BLaER1 treated with 17β-estradiol and CSF1 and Interleukin-3, amounts not matched to agents 10 nM and 100 nM (cell line): ENCODE measurements around the gene FYB2.

Source experiments
- H3K27ac ChIP-seq, 11 experiments: shearing (Covaris generic); formaldehyde crosslinking; 2 replicates each; pipeline ENCODE4 v1.8.1; 2022
- H3K27me3 ChIP-seq, 11 experiments: shearing (Covaris generic); formaldehyde crosslinking; 2 replicates each; pipeline ENCODE4 v1.8.1; 2022
- H3K36me3 ChIP-seq, 11 experiments: shearing (Covaris generic); formaldehyde crosslinking; 2 replicates each; pipeline ENCODE4 v1.8.1; 2022
- H3K4me1 ChIP-seq, 10 experiments: shearing (Covaris generic); formaldehyde crosslinking; 2 replicates each; pipeline ENCODE4 v1.8.1; 2022
- H3K4me2 ChIP-seq, 11 experiments: shearing (Covaris generic); formaldehyde crosslinking; 2 replicates each; pipeline ENCODE4 v1.8.1; 2022
- H3K4me3 ChIP-seq, 10 experiments: shearing (Covaris generic); formaldehyde crosslinking; 2 replicates each; pipeline ENCODE4 v1.8.1; 2022
- H3K9ac ChIP-seq, 11 experiments: shearing (Covaris generic); formaldehyde crosslinking; 2 replicates each; pipeline ENCODE4 v1.8.1; 2022
- H3K9me3 ChIP-seq, 11 experiments: shearing (Covaris generic); formaldehyde crosslinking; replicated peaks in 1 of 11; 2 replicates each; pipeline ENCODE4 v1.8.1; 2022
- H4K20me1 ChIP-seq, 11 experiments: shearing (Covaris generic); formaldehyde crosslinking; 2 replicates each; pipeline ENCODE4 v1.8.1; 2022
- Cebpa-rat ChIP-seq, 11 experiments: shearing (Covaris generic); IDR thresholded peaks; 2 replicates each; pipeline ENCODE4 v1.8.1; 2022

Gene FYB2

GRCh38 chr1:56855190-56855589 is 36.0 kb upstream of the FYB2 start:
- no peak overlapping the region for H3K9ac ChIP-seq
- no peak overlapping the region for H3K4me2 ChIP-seq
- H3K4me1 ChIP-seq, result peaks cover 0 to 4% (median 0%) of the 10 kb centered on the region in 10 experiments; a peak in 5 of 20 replicates
- TF ChIP-seq Cebpa-rat (IDR thresholded peaks at IDR 0.05), result no peak
- no peaks in the 10 kb centered on the region for H3K27me3 ChIP-seq
- H4K20me1 ChIP-seq, result no peaks in the 10 kb centered on the region
- no peaks in the 10 kb centered on the region for H3K9me3 ChIP-seq
- no peak overlapping the region for H3K4me3 ChIP-seq
- no peak overlapping the region for H3K27ac ChIP-seq
- H3K36me3 ChIP-seq, result no peaks in the 10 kb centered on the region

DNA sequence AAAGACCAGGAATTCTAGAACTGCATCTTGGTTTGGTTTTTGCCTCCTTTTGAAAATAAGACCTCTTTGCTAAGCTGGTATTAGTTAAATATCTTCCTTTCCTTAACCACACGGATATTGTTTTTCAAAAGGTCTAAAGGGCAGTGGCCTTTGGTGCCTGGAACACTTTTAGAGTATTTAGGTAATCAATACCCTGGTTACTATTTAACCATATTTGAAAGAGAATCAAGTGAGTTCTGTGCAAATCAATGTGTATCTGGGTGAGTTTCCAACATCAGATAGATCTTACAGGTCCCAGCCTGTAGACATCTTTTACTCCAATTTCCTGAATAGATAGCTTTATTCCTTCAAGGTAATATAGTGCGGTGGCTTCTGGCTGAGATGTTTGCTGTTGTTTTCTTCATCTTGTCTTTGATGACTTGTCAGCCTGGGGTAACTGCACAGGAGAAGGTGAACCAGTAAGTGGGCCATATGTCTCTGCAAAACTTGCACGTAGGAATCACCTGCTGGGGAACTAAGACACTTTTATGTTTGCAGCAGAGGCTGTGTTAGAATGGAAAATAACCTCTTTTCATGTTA is 35.4 kb upstream of the FYB2 start, which contains the start of gene C8A:
Gene C8A (plus strand): TSS at position 277 of the 579 bp plus-strand sequence. CDS start 105 bp downstream, at position 382.
- no peak within 1 kb of the TSS for H3K4me2 ChIP-seq
- H3K4me1 ChIP-seq, result peaks cover 0 to 8% (median 0%) of the 10 kb centered on the region in 10 experiments; a peak in 5 of 20 replicates

DNA sequence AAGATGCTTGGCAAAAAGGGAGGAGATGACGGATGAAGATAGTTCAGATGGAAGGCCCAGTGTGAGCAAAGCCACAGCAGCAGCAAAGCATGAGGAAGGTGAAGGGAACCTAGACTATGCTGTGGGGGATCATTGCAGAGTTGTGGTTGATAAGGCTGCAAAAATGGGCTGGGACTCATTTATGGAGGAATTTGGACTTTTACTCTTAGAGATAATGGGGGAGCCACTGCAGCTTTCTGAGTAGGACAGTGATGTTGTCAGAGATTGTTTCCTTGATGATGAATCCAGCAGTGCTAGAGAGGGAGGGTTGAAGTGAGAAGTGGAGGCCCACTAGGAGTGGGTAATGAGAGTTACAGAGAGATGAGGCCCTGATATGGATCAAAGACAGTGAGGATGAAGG is 33.3 kb upstream of the FYB2 start:
- no peak for TF ChIP-seq Cebpa-rat (IDR thresholded peaks at IDR 0.05)
- peaks cover 0 to 8% (median 0%) of the 10 kb centered on the region in 10 experiments; a peak in 5 of 20 replicates for H3K4me1 ChIP-seq
- peaks cover 0 to 7% (median 3%) of the 10 kb centered on the region in 11 experiments; a peak in 2 of 22 replicates for H3K9me3 ChIP-seq
- H3K4me3 ChIP-seq, result no peak overlapping the region
- no peaks in the 10 kb centered on the region for H4K20me1 ChIP-seq
- H3K4me2 ChIP-seq, result no peak overlapping the region
- H3K36me3 ChIP-seq, result no peaks in the 10 kb centered on the region
- H3K27ac ChIP-seq, result no peak overlapping the region
- H3K9ac ChIP-seq, result no peak overlapping the region
- no peaks in the 10 kb centered on the region for H3K27me3 ChIP-seq

More for the DNA sequence above, 35.4 kb upstream of the FYB2 start, which contains the start of gene C8A:
- no peak within 1 kb of the TSS for H3K4me3 ChIP-seq
- H3K9ac ChIP-seq, result no peak within 1 kb of the TSS
- no peaks in the 10 kb centered on the region for H4K20me1 ChIP-seq
- H3K36me3 ChIP-seq, result no peaks in the 10 kb centered on the region
- no peak for TF ChIP-seq Cebpa-rat (IDR thresholded peaks at IDR 0.05)
- no peak within 1 kb of the TSS for H3K27ac ChIP-seq
- no peaks in the 10 kb centered on the region for H3K9me3 ChIP-seq
- H3K27me3 ChIP-seq, result no peaks in the 10 kb centered on the region

GRCh38 chr1:56850922-56851321 is 31.7 kb upstream of the FYB2 start:
- H3K4me1 ChIP-seq, result peaks cover 0 to 9% (median 2%) of the 10 kb centered on the region in 10 experiments; a peak in 11 of 20 replicates
- H3K27me3 ChIP-seq, result no peaks in the 10 kb centered on the region
- no peak overlapping the region for H3K9ac ChIP-seq
- no peaks in the 10 kb centered on the region for H4K20me1 ChIP-seq
- H3K27ac ChIP-seq, result no peak overlapping the region
- H3K36me3 ChIP-seq, result no peaks in the 10 kb centered on the region
- peaks cover 0 to 10% (median 5%) of the 10 kb centered on the region in 11 experiments; a peak in 2 of 22 replicates for H3K9me3 ChIP-seq
- TF ChIP-seq Cebpa-rat (IDR thresholded peaks at IDR 0.05), result no peak
- H3K4me2 ChIP-seq, result no peak overlapping the region
- no peak overlapping the region for H3K4me3 ChIP-seq

DNA sequence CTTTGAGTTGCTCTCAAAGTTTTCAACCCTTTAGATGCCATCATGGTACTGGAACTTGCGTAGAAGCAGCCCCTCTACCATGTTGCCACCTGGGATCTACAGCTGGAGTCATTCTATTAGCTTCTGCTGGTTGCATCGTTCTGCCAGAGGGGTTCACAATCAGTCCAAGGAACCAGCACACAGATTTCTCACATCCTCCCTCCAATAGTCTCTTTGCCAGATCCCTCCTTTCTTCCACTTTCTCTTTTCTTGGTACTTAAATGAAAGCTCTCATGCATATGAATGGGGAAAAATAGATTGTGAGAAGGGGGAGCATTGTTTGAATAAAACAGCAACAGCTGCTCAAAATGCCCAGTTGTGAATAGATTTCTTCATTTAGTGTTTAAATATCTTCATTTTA is 31.2 kb upstream of the FYB2 start:
- Histone ChIP-seq H3K4me3 (no peak overlapping the region), H4K20me1 (no peaks in the 10 kb centered on the region), H3K9me3 (peaks cover 0 to 10% (median 5%) of the 10 kb centered on the region in 11 experiments; a peak in 2 of 22 replicates), H3K27me3 (no peaks in the 10 kb centered on the region), H3K27ac (no peak overlapping the region), H3K4me2 (peak overlapping the region in 2 of 11 experiments; percentile 19 to 26; a peak in 2 of 22 replicates), H3K4me1 (peaks cover 0 to 14% (median 7%) of the 10 kb centered on the region in 10 experiments; a peak in 13 of 20 replicates), H3K9ac (no peak overlapping the region), H3K36me3 (no peaks in the 10 kb centered on the region)
- no peak for TF ChIP-seq Cebpa-rat (IDR thresholded peaks at IDR 0.05)

DNA sequence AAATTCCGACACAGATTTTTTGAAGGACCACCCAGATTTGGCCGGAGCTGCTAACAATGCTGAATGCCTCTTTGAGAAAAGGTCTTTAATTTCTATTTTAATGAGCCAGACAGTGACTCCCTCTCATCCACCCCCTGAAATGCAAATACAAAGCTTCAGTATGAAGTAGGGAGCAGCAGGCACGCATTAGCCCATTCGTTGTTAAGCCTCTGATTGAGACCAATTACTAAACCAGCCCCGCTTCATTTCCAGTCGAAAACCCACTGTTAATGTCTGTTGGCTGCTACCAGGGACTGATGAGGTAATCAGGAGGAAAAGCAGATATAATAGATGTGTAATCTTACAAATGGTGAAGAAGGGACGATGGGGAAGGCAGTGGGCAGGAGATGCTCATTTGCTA is 30.5 kb upstream of the FYB2 start:
- Histone ChIP-seq H3K27ac (no peak overlapping the region), H3K4me1 (peaks cover 0 to 21% (median 13%) of the 10 kb centered on the region in 10 experiments; a peak in 14 of 20 replicates)

DNA sequence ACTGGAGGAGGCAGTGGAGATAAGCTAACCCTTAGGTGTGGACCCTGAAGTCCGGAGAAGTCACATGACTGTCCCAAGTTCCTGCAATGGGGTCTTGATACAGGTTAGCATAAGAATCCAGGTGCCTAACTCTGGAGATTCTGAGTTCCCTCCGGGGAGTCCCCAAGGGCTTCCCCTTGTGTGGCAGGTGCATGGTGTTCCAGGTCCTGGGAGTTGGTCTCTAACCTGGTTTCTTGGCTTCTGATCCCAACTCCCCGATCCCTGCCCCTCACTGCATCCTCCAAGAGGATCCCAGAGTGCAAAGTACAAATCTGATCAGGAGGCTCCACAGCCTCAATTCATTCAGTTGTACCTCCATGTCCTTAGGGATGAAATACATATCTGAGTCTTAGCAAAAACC is 26.1 kb upstream of the FYB2 start:
- Histone ChIP-seq H3K4me2 (peak overlapping the region in 8 of 11 experiments; percentile 35 to 70 (median 55); a peak in 16 of 22 replicates), H3K4me3 (no peak overlapping the region), H3K27ac (no peak overlapping the region), H3K36me3 (no peaks in the 10 kb centered on the region), H3K27me3 (no peaks in the 10 kb centered on the region), H3K4me1 (peaks cover 0 to 21% (median 17%) of the 10 kb centered on the region in 10 experiments; a peak in 14 of 20 replicates), H4K20me1 (no peaks in the 10 kb centered on the region), H3K9me3 (peaks cover 0 to 10% (median 5%) of the 10 kb centered on the region in 11 experiments; a peak in 2 of 22 replicates), H3K9ac (no peak overlapping the region)
- TF ChIP-seq Cebpa-rat (IDR thresholded peaks at IDR 0.05), result no peak

More for the DNA sequence above, 30.5 kb upstream of the FYB2 start:
- Histone ChIP-seq H3K27me3 (no peaks in the 10 kb centered on the region), H3K9me3 (peaks cover 0 to 10% (median 5%) of the 10 kb centered on the region in 11 experiments; a peak in 2 of 22 replicates), H3K4me2 (peak overlapping the region in 2 of 11 experiments; percentile 19 to 26; a peak in 2 of 22 replicates), H4K20me1 (no peaks in the 10 kb centered on the region), H3K36me3 (no peaks in the 10 kb centered on the region), H3K9ac (no peak overlapping the region), H3K4me3 (no peak overlapping the region)
- TF ChIP-seq Cebpa-rat (IDR thresholded peaks at IDR 0.05), result no peak

GRCh38 chr1:56844545-56845136 is 25.4 kb upstream of the FYB2 start:
- TF ChIP-seq Cebpa-rat (IDR thresholded peaks at IDR 0.05), result no peak
- H4K20me1 ChIP-seq, result no peaks in the 10 kb centered on the region
- H3K4me1 ChIP-seq, result peaks cover 0 to 17% (median 14%) of the 10 kb centered on the region in 10 experiments; a peak in 14 of 20 replicates

DNA sequence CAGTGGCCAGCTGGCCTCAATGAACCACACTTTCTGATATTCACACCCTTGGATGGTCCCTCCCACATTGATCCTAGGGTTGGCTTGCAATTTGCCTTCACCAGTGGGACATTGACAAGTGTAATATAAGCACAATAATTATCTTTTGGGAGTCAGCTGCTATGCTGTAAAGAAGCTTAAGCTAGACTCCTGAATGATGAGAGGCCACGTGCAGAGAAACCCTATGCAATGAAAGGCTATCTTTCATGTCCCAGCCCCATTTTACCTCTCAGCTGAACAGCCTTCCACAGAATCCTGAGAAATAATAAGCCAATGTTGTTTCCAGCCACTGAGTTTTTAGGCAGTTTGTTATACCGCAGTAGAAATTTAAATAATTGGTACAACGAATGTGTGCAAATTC is 24.3 kb upstream of the FYB2 start:
- Histone ChIP-seq H3K4me2 (no peak overlapping the region), H3K9me3 (peaks cover 11 to 25% (median 20%) of the 10 kb centered on the region in 11 experiments; a peak in 17 of 22 replicates), H3K27ac (no peak overlapping the region), H3K4me3 (no peak overlapping the region), H3K27me3 (no peaks in the 10 kb centered on the region), H3K9ac (no peak overlapping the region), H3K36me3 (no peaks in the 10 kb centered on the region), H3K4me1 (peaks cover 0 to 17% (median 14%) of the 10 kb centered on the region in 10 experiments; a peak in 14 of 20 replicates), H4K20me1 (no peaks in the 10 kb centered on the region)
- TF ChIP-seq Cebpa-rat (IDR thresholded peaks at IDR 0.05), result no peak

More at GRCh38 chr1:56844545-56845136, 25.4 kb upstream of the FYB2 start:
- Histone ChIP-seq H3K4me3 (no peak overlapping the region), H3K36me3 (no peaks in the 10 kb centered on the region), H3K4me2 (peak overlapping the region in 8 of 11 experiments; percentile 35 to 70 (median 55); a peak in 14 of 22 replicates), H3K27me3 (no peaks in the 10 kb centered on the region), H3K9ac (no peak overlapping the region), H3K27ac (no peak overlapping the region), H3K9me3 (peaks cover 1 to 17% (median 10%) of the 10 kb centered on the region in 11 experiments; a peak in 16 of 22 replicates)
